Fibroblast of lung (primary cell): ENCODE results near the gene C17orf114.

Source experiments
- CTCF ChIP-seq, 2 donors: IDR thresholded peaks in 1 of 2; conservative IDR thresholded peaks in 1 of 2; 1 replicate in 1 of 2; 2 replicates in 1 of 2; pipeline ENCODE4 v1.5.1; 2011 to 2012; ENCODE audit warnings: low read length in 2 of 2, control low read depth in 1 of 2, inconsistent platforms in 1 of 2, low read depth in 1 of 2, mild to moderate bottlenecking in 1 of 2
- EZH2 ChIP-seq: IDR thresholded peaks from 2 replicates; pipeline ENCODE4 v1.5.1; 2012; ENCODE audit warnings: low read length, control low read depth, mild to moderate bottlenecking; ENCODE audit errors: missing control alignments

GRCh38 chr17:4795168-4795567 lies 7.0 kb downstream of the C17orf114 start:
- TF ChIP-seq CTCF (conservative IDR thresholded peaks at IDR 0.05 in 1 of 2, IDR thresholded peaks at IDR 0.05 in 1 of 2; ENCODE audit: low read depth in 1 of 2, low read length in 2 of 2) (no peak), EZH2 (no peak)
